ENCODE results near the gene RAD51AP2. TPM values are rescaled to one million over a fixed set of nuclear protein-coding genes. Genes with fewer than 3 reads are reported as not detected.

Gene RAD51AP2
- total RNA-seq, 4 donors from 2014 or later, result not detected

DNA sequence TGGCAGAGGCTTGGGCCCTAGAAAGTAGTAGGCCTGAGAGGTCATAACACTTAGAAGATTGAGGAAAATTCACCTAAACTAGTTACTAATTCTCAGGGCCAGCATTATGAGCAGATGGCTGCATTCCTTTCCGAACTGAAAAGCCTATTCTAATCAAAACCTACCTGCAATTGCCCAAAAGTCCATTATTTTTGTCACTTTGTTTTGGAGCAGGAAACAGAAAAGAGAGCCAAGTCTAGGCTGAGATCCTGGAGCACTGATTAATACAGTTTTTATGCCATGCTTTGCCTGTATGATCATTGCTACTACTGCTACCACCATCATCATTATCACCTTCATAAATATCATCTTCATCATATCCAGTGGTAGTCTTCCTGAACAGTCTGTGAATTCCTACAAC lies 36.9 kb upstream of the RAD51AP2 start:
- no peaks in the 10 kb centered on the region for H3K4me1 ChIP-seq
- no peak overlapping the region for H3K4me3 ChIP-seq
- H3K36me3 ChIP-seq, result no peaks in the 10 kb centered on the region
- H3K27ac ChIP-seq, result no peak overlapping the region
- DNase-seq (ENCODE audit: low spot score in 2 of 2), result no peak
- TF ChIP-seq EP300 (IDR thresholded peaks at IDR 0.05) (no peak), POLR2A (IDR thresholded peaks at IDR 0.05) (no peak)
- TF ChIP-seq, protein P1, sequence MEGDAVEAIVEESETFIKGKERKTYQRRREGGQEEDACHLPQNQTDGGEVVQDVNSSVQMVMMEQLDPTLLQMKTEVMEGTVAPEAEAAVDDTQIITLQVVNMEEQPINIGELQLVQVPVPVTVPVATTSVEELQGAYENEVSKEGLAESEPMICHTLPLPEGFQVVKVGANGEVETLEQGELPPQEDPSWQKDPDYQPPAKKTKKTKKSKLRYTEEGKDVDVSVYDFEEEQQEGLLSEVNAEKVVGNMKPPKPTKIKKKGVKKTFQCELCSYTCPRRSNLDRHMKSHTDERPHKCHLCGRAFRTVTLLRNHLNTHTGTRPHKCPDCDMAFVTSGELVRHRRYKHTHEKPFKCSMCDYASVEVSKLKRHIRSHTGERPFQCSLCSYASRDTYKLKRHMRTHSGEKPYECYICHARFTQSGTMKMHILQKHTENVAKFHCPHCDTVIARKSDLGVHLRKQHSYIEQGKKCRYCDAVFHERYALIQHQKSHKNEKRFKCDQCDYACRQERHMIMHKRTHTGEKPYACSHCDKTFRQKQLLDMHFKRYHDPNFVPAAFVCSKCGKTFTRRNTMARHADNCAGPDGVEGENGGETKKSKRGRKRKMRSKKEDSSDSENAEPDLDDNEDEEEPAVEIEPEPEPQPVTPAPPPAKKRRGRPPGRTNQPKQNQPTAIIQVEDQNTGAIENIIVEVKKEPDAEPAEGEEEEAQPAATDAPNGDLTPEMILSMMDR (IDR thresholded peaks at IDR 0.05), result no peak
- H3K27me3 ChIP-seq, result no peaks in the 10 kb centered on the region
- no peaks in the 10 kb centered on the region for H3K9me3 ChIP-seq
- WGBS, 2 donors, result 87% methylated on average over 1 of the region's 1 CpG

DNA sequence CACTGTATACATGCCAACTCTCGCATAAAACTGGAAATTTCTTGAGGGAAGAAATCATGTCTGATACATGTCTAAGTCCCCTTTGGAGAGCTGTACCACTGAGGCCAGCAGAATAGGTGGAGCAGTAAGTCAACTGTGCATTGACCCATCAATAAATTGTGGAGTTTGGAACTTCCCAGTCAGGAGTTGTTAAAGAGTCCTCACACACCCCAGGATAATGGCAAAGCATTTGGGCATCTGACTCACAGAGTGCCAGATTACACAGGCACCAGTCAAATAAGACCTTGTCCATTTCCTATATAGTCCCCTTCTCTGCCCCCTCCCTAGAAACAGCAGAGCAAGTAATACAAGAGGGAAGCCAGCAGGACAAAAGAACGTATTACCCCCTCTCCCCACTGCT lies 32.7 kb upstream of the RAD51AP2 start:
- Histone ChIP-seq H3K27me3 (peaks cover 0 to 11% of the 10 kb centered on the region in 2 donors), H3K9me3 (no peaks in the 10 kb centered on the region), H3K36me3 (no peaks in the 10 kb centered on the region), H3K27ac (no peak overlapping the region), H3K4me3 (no peak overlapping the region), H3K4me1 (no peaks in the 10 kb centered on the region)
- WGBS, 2 donors, result 85 to 98% methylated on average over 2 of the region's 2 CpGs
- TF ChIP-seq EP300 (IDR thresholded peaks at IDR 0.05), result no peak
- TF ChIP-seq, protein P1 (IDR thresholded peaks at IDR 0.05), result no peak
- no peak for TF ChIP-seq POLR2A (IDR thresholded peaks at IDR 0.05)
- no peak for DNase-seq (ENCODE audit: low spot score in 2 of 2)

DNA sequence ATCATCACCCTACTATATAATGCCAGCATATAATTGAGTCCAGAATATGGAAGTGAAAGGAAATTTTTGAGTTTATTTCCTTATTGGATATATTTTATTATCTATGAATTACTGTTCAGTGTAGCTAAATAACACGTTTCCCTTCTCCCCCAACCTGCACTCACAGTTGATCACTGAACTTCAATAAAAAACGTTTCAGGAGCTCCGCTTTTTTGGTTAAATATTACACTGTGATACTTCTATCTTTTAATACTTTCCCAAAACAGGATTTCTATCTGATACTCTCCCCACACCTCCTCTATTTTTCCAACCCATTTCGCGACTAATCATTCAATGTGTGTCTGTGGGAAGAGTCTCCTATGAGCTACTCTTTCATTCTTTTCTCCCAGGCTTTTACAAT lies 29.5 kb upstream of the RAD51AP2 start:
- no peak for DNase-seq (ENCODE audit: low spot score in 2 of 2)
- H3K4me3 ChIP-seq, result no peak overlapping the region
- H3K27me3 ChIP-seq, result peaks cover 0 to 33% of the 10 kb centered on the region in 2 donors
- 68 to 70% methylated on average over 5 of the region's 5 CpGs for WGBS, 2 donors
- no peaks in the 10 kb centered on the region for H3K4me1 ChIP-seq
- no peaks in the 10 kb centered on the region for H3K36me3 ChIP-seq
- no peak overlapping the region for H3K27ac ChIP-seq
- TF ChIP-seq POLR2A (IDR thresholded peaks at IDR 0.05), result no peak
- TF ChIP-seq, protein P1 (IDR thresholded peaks at IDR 0.05), result no peak
- TF ChIP-seq EP300 (IDR thresholded peaks at IDR 0.05), result no peak
- no peaks in the 10 kb centered on the region for H3K9me3 ChIP-seq

DNA sequence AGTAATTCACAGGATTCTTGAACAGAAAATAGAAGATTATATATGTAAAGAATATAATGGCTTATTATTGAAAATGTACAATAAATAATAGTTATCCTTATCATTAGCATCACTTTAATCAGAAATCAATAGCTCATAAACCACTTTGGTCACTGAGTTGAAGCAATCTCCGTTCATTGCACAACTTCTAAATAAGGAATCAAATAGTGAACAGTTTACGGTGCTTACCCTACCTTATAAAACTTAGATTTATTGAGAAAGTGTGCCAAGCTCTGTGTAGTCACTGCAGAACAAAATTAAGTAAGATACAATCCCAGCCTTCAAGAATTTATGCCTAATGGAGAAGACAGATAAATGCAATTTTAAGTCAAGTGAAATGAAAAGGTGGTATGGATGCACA lies 29.0 kb upstream of the RAD51AP2 start:
- H3K9me3 ChIP-seq, result no peaks in the 10 kb centered on the region

More for the DNA sequence above, 29.0 kb upstream of the RAD51AP2 start:
- Histone ChIP-seq H3K4me1 (no peaks in the 10 kb centered on the region), H3K4me3 (no peak overlapping the region), H3K36me3 (no peaks in the 10 kb centered on the region), H3K27ac (no peak overlapping the region), H3K27me3 (peaks cover 0 to 37% of the 10 kb centered on the region in 2 donors)
- TF ChIP-seq, protein P1 (IDR thresholded peaks at IDR 0.05), result no peak
- TF ChIP-seq EP300 (IDR thresholded peaks at IDR 0.05), result no peak
- TF ChIP-seq POLR2A (IDR thresholded peaks at IDR 0.05), result no peak
- WGBS, 2 donors, result 86 to 89% methylated on average over 2 of the region's 2 CpGs
- no peak for DNase-seq (ENCODE audit: low spot score in 2 of 2)
